Progenitor cell of endocrine pancreas (in vitro differentiated cells): ENCODE results near the gene ATF3. TPM values are rescaled to one million over a fixed set of nuclear protein-coding genes. Genes with fewer than 3 reads are reported as not detected.

Source experiments
- DNase-seq: peaks from one replicate; pipeline ENCODE4 v3.0.0; 2021; ENCODE audit warnings: low spot score; ENCODE audit not compliant: unreplicated experiment
- H3K27ac Mint-ChIP-seq: 2 replicates; pipeline ENCODE4 v1.8.0; 2021; ENCODE audit warnings: mild to moderate bottlenecking, moderate library complexity, mixed read lengths
- H3K27me3 Mint-ChIP-seq: 2 replicates; pipeline ENCODE4 v1.8.0; 2021; ENCODE audit warnings: mixed read lengths
- H3K36me3 Mint-ChIP-seq: 2 replicates; pipeline ENCODE4 v1.8.0; 2022; ENCODE audit warnings: mixed read lengths; ENCODE audit not compliant: insufficient read depth
- H3K4me1 Mint-ChIP-seq: 2 replicates; pipeline ENCODE4 v1.8.0; 2021; ENCODE audit warnings: low read depth, mixed read lengths
- H3K4me3 Mint-ChIP-seq: 2 replicates; pipeline ENCODE4 v1.8.0; 2021; ENCODE audit warnings: low read depth, mild to moderate bottlenecking, moderate library complexity, mixed read lengths
- H3K9me3 Mint-ChIP-seq: 2 replicates; pipeline ENCODE4 v1.8.0; 2021; ENCODE audit warnings: low read depth, mixed read lengths
- CTCF ChIP-seq: fragments of 200-600 bp; sonication (generic); IDR thresholded peaks from one replicate; pipeline ENCODE4 v1.5.0; 2021; ENCODE audit warnings: antibody characterized with exemption, mild to moderate bottlenecking; ENCODE audit not compliant: unreplicated experiment
- total RNA-seq: library from RNA; stranded (reverse); gene quantifications from 2 replicates; pipeline ENCODE4 v1.2.1, GENCODE V29; 2021

ATF3 gene
- total RNA-seq, 1 donor from 2014 or later = 14.6 TPM

- Mint-ChIP-seq H3K27me3 (peaks cover 30% of the 10 kb centered on the region), H3K4me1 (peaks cover 1% of the 10 kb centered on the region), H3K36me3 (peaks cover 2% of the 10 kb centered on the region), H3K9me3 (no peaks in the 10 kb centered on the region), H3K27ac (no peak overlapping the region), H3K4me3 (no peak overlapping the region)
- TF ChIP-seq CTCF = no peak
- DNase-seq = no peak
Measured at GRCh38 chr1:212624976-212625501, 16.5 kb downstream of the ATF3 start.

- no peak for TF ChIP-seq CTCF
- H3K27ac Mint-ChIP-seq = no peak overlapping the region
- no peak for DNase-seq
- H3K9me3 Mint-ChIP-seq = no peaks in the 10 kb centered on the region
- H3K36me3 Mint-ChIP-seq = no peaks in the 10 kb centered on the region
- H3K4me3 Mint-ChIP-seq = no peak overlapping the region
- H3K27me3 Mint-ChIP-seq = peaks cover 30% of the 10 kb centered on the region
- H3K4me1 Mint-ChIP-seq = peaks cover 1% of the 10 kb centered on the region
Measured at GRCh38 chr1:212625781-212626450, 17.4 kb downstream of the ATF3 start.

- H3K27me3 Mint-ChIP-seq = peaks cover 35% of the 10 kb centered on the region
- H3K36me3 Mint-ChIP-seq = no peaks in the 10 kb centered on the region
- no peak overlapping the region for H3K27ac Mint-ChIP-seq
- no peak overlapping the region for H3K4me3 Mint-ChIP-seq
- peaks cover 1% of the 10 kb centered on the region for H3K4me1 Mint-ChIP-seq
- no peak for TF ChIP-seq CTCF
- no peak for DNase-seq
- H3K9me3 Mint-ChIP-seq = no peaks in the 10 kb centered on the region
Measured at GRCh38 chr1:212628046-212628445, 19.5 kb downstream of the ATF3 start.

GRCh38 chr1:212628813-212629415, 20.4 kb downstream of the ATF3 start:
- TF ChIP-seq CTCF = no peak
- Mint-ChIP-seq H3K27me3 (peaks cover 35% of the 10 kb centered on the region), H3K4me1 (peaks cover 1% of the 10 kb centered on the region), H3K4me3 (no peak overlapping the region), H3K9me3 (no peaks in the 10 kb centered on the region), H3K36me3 (no peaks in the 10 kb centered on the region), H3K27ac (no peak overlapping the region)
- DNase-seq = no peak

- peaks cover 35% of the 10 kb centered on the region for H3K27me3 Mint-ChIP-seq
- no peak for TF ChIP-seq CTCF
Measured at GRCh38 chr1:212629450-212630157, 21.0 kb downstream of the ATF3 start.

More at GRCh38 chr1:212629450-212630157, 21.0 kb downstream of the ATF3 start:
- Mint-ChIP-seq H3K9me3 (peaks cover 4% of the 10 kb centered on the region), H3K27ac (no peak overlapping the region), H3K4me3 (no peak overlapping the region), H3K36me3 (no peaks in the 10 kb centered on the region), H3K4me1 (peaks cover 1% of the 10 kb centered on the region)
- DNase-seq = no peak
